HG03103 (cell line): Measurements from ENCODE around the gene ZBTB25.

ENCODE experiments used
- ATAC-seq: cut with Tn5 transposase; IDR thresholded peaks from one replicate; pipeline ENCODE4 v1.9.1; 2021; ENCODE audit warnings: low read depth; ENCODE audit not compliant: unreplicated experiment

Gene ZBTB25

GRCh38 chr14:64516969-64517368, 13.3 kb upstream of the ZBTB25 start:
- no peak for ATAC-seq

- ATAC-seq, result no peak
These were observed 11.4 kb upstream of the ZBTB25 start for GRCh38 chr14:64515053-64515452.

GRCh38 chr14:64513271-64513670, 9.6 kb upstream of the ZBTB25 start:
- ATAC-seq, result no peak

- ATAC-seq, result no peak
These were observed 7.4 kb upstream of the ZBTB25 start for GRCh38 chr14:64510825-64511671.

GRCh38 chr14:64509036-64509435, 5.4 kb upstream of the ZBTB25 start:
- ATAC-seq, result no peak

- no peak for ATAC-seq
These were observed 4.7 kb upstream of the ZBTB25 start for GRCh38 chr14:64508215-64508776.

GRCh38 chr14:64507376-64508156, 3.9 kb upstream of the ZBTB25 start:
- no peak for ATAC-seq

- no peak for ATAC-seq
These were observed 3.1 kb upstream of the ZBTB25 start for GRCh38 chr14:64506721-64507120.

GRCh38 chr14:64504897-64505794, 1.5 kb upstream of the ZBTB25 start:
- ATAC-seq, result peak; percentile 31

GRCh38 chr14:64504310-64504896, 765 bp upstream of the ZBTB25 start, which contains the start of gene ZBTB1:
ZBTB1 (plus strand) TSS chr14:64504770; CDS start chr14:64521505, 16,735 bp downstream.
- ATAC-seq, result no peak

- ATAC-seq, result peak; percentile 1
These were observed 678 bp downstream of the ZBTB25 start for GRCh38 chr14:64502887-64503433.

GRCh38 chr14:64502456-64502855, 1.2 kb downstream of the ZBTB25 start:
- no peak for ATAC-seq

GRCh38 chr14:64501411-64502171, 2.0 kb downstream of the ZBTB25 start:
- ATAC-seq, result no peak

- ATAC-seq, result no peak
These were observed 3.5 kb downstream of the ZBTB25 start for GRCh38 chr14:64500088-64500487.

GRCh38 chr14:64496764-64497163, 6.9 kb downstream of the ZBTB25 start:
- no peak for ATAC-seq

- no peak for ATAC-seq
These were observed 8.4 kb downstream of the ZBTB25 start for GRCh38 chr14:64495252-64495651.

GRCh38 chr14:64493455-64493854, 10.2 kb downstream of the ZBTB25 start:
- ATAC-seq, result no peak

GRCh38 chr14:64491637-64492036, 12.0 kb downstream of the ZBTB25 start:
- no peak for ATAC-seq

GRCh38 chr14:64488590-64489099, 15.0 kb downstream of the ZBTB25 start:
- no peak for ATAC-seq
